WERI-Rb-1 (cell line): ENCODE data around the gene SEMA3G.

Experiments used
- DNase-seq: peaks from one replicate; pipeline ENCODE4 v3.0.0-alpha.2; 2020
- H3K27ac ChIP-seq: fragments of 250-450 bp; sonication (Bioruptor Pico); 2 replicates; pipeline ENCODE4 v1.5.1; 2020; ENCODE audit warnings: mild to moderate bottlenecking, moderate library complexity
- H3K27me3 ChIP-seq: fragments of 250-450 bp; sonication (Bioruptor Pico); 2 replicates; pipeline ENCODE4 v1.5.1; 2021; ENCODE audit warnings: mild to moderate bottlenecking, low read depth, moderate library complexity; ENCODE audit not compliant: insufficient read depth, severe bottlenecking
- H3K36me3 ChIP-seq: fragments of 250-450 bp; sonication (Bioruptor Pico); 2 replicates; pipeline ENCODE4 v1.5.1; 2020; ENCODE audit warnings: mild to moderate bottlenecking, moderate library complexity
- H3K4me3 ChIP-seq: 2 replicates; pipeline ENCODE4 v1.5.1; 2011; ENCODE audit warnings: low read depth, mild to moderate bottlenecking, control low read depth, low read length
- H3K9me3 ChIP-seq: fragments of 250-450 bp; sonication (Bioruptor Pico); 2 replicates; pipeline ENCODE4 v1.5.1; 2021; ENCODE audit warnings: mild to moderate bottlenecking, moderate library complexity; ENCODE audit not compliant: severe bottlenecking
- CTCF ChIP-seq: IDR thresholded peaks from 2 replicates; pipeline ENCODE4 v1.5.1; 2011; ENCODE audit warnings: low read depth, mild to moderate bottlenecking, control low read depth, inconsistent platforms, low read length

Gene SEMA3G

GRCh38 chr3:52431459-52432223 lies 13.3 kb downstream of the SEMA3G start:
- TF ChIP-seq CTCF = no peak
- Histone ChIP-seq H3K9me3 (no peaks in the 10 kb centered on the region), H3K27me3 (no peaks in the 10 kb centered on the region), H3K36me3 (no peaks in the 10 kb centered on the region), H3K4me3 (no peak overlapping the region), H3K27ac (no peak overlapping the region)
- no peak for DNase-seq

DNA sequence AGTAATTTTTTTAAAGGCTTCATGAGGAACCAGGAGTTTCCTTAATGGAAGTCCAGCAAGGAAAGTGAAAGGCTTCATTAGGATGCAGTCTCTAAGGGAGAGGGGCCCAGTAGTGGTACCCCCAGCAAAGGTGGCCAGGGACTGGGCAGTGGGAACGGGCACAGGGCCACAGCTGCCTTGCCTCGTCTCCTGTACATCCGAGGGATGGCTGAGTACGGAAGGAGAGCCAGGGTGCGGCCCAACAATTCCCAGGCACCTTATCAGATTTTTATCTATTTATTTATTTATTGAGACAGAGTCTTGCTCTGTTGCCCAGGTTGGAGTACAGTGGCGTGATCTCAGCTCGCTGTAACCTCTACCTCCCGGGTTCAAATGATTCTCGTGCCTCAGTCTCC lies 14.5 kb downstream of the SEMA3G start:
- no peaks in the 10 kb centered on the region for H3K36me3 ChIP-seq
- no peak overlapping the region for H3K4me3 ChIP-seq
- no peaks in the 10 kb centered on the region for H3K9me3 ChIP-seq
- no peak for TF ChIP-seq CTCF
- no peaks in the 10 kb centered on the region for H3K27me3 ChIP-seq
- DNase-seq = no peak
- no peak overlapping the region for H3K27ac ChIP-seq

GRCh38 chr3:52429779-52430415 lies 15.0 kb downstream of the SEMA3G start:
- DNase-seq = no peak
- no peaks in the 10 kb centered on the region for H3K36me3 ChIP-seq
- no peak overlapping the region for H3K27ac ChIP-seq
- H3K9me3 ChIP-seq = no peaks in the 10 kb centered on the region
- H3K4me3 ChIP-seq = no peak overlapping the region
- no peak for TF ChIP-seq CTCF
- H3K27me3 ChIP-seq = no peaks in the 10 kb centered on the region

DNA sequence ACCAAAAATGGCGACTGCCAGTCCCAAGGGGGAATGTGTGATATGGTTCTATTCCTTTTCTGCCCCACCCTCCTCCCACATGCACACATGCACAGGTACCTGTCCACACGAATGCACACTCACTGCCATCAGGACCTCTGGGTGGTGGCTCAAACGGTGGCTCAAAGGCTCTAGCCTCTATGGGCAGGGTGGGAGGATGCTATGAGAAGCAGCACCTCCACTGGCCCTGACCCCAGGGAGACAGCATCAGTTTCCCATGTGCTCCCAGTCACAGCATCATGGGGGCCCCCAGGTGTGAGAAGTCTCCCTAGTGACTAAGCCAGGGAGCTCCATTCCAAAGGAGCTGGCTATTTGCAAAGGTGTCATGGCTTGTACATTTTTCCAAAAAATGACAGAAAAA lies 15.9 kb downstream of the SEMA3G start:
- no peak overlapping the region for H3K4me3 ChIP-seq
- no peaks in the 10 kb centered on the region for H3K36me3 ChIP-seq
- DNase-seq = peak; percentile 6
- no peak overlapping the region for H3K27ac ChIP-seq
- no peaks in the 10 kb centered on the region for H3K27me3 ChIP-seq
- H3K9me3 ChIP-seq = no peaks in the 10 kb centered on the region
- no peak for TF ChIP-seq CTCF

DNA sequence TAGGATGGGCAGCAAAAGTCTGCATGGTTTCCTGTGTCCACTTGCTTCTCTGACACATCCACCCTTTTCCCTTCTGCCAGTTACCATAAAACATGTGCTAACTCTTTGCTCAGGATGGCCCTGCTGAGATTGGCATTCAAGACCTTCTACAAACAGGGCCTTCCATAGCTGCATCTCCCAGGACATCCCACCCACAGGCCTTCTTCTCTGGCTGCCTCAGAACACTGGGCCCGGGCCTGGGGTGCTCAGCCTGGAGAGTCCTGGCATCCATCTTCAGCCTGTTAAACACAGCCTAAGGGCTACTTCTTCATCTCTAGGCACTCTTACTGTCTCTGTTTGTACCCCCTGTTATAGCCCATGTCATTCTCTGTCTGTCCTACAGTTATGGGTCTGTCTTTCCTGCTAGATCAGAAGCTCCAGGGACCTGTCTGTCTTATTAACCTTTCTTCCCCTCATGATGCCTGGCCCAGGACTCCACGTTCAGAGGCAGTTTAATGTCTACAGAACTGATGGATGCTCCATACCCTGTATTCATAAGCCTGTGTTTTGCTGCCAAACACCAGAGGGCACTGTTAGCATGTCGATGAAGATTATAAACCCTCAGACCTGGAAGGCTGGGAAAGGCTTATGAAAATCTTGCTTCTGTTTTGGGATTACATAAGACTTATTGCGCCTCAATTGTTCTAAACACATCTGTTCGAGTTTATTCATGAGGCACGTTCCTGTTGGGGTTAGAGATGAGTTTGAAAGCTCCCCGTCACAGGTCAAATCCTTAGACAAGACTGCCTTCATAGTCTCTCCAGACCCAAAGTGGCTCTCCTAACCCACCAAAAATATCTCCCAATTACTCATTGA lies 16.5 kb downstream of the SEMA3G start:
- no peaks in the 10 kb centered on the region for H3K36me3 ChIP-seq
- H3K4me3 ChIP-seq = no peak overlapping the region
- no peaks in the 10 kb centered on the region for H3K27me3 ChIP-seq
- no peak overlapping the region for H3K27ac ChIP-seq
- TF ChIP-seq CTCF = peak; percentile 69
- no peaks in the 10 kb centered on the region for H3K9me3 ChIP-seq
- peak; percentile 69 for DNase-seq
